ENCODE results near the gene TTC16.
A peak's percentile ranks its signal among the peaks of the same experiment; 100 is the strongest.
"Not testable (repeated sequence)": the region's sequence is repeated elsewhere in the genome, so short reads cannot be mapped to it uniquely, and the experiment has no call there.

The TTC16 gene

GRCh38 chr9:127755061-127756060 is 39.5 kb downstream of the TTC16 start:
- DNase-seq (ENCODE audit: low read depth): no peak
- no peak overlapping the region for H3K4me3 ChIP-seq (ENCODE audit: low read depth, low read length)
- TF ChIP-seq MYC (IDR thresholded peaks at IDR 0.05; ENCODE audit: low read depth, low read length): no peak
- no peak for TF ChIP-seq MAX (IDR thresholded peaks at IDR 0.05; ENCODE audit: low read depth, low read length)
- TF ChIP-seq CTCF (IDR thresholded peaks at IDR 0.05; ENCODE audit: low read depth, low read length): no peak
- TF ChIP-seq POLR2A (IDR thresholded peaks at IDR 0.05; ENCODE audit: extremely low read depth, insufficient read length): no peak

GRCh38 chr9:127756233-127756632 is 40.4 kb downstream of the TTC16 start:
- no peak for TF ChIP-seq POLR2A (IDR thresholded peaks at IDR 0.05; ENCODE audit: extremely low read depth, insufficient read length)
- DNase-seq (ENCODE audit: low read depth): no peak
- H3K4me3 ChIP-seq (ENCODE audit: low read depth, low read length): no peak overlapping the region

- not testable (repeated sequence) for H3K4me3 ChIP-seq (ENCODE audit: low read depth, low read length); DNase-seq (ENCODE audit: low read depth)
Measured at GRCh38 chr9:127756776-127757175, 40.9 kb downstream of the TTC16 start.

- H3K4me3 ChIP-seq (ENCODE audit: low read depth, low read length): no peak overlapping the region
- TF ChIP-seq MYC (IDR thresholded peaks at IDR 0.05; ENCODE audit: low read depth, low read length) (no peak), CTCF (IDR thresholded peaks at IDR 0.05; ENCODE audit: low read depth, low read length) (no peak), MAX (IDR thresholded peaks at IDR 0.05; ENCODE audit: low read depth, low read length) (no peak), POLR2A (IDR thresholded peaks at IDR 0.05; ENCODE audit: extremely low read depth, insufficient read length) (no peak)
- peak; percentile 15 for DNase-seq (ENCODE audit: low read depth)
Measured at GRCh38 chr9:127758843-127759242, 43.0 kb downstream of the TTC16 start.

GRCh38 chr9:127761061-127761460 is 45.2 kb downstream of the TTC16 start:
- DNase-seq (ENCODE audit: low read depth): no peak
- H3K4me3 ChIP-seq (ENCODE audit: low read depth, low read length): no peak overlapping the region
- TF ChIP-seq MYC (IDR thresholded peaks at IDR 0.05; ENCODE audit: low read depth, low read length) (no peak), MAX (IDR thresholded peaks at IDR 0.05; ENCODE audit: low read depth, low read length) (no peak), CTCF (IDR thresholded peaks at IDR 0.05; ENCODE audit: low read depth, low read length) (no peak), POLR2A (IDR thresholded peaks at IDR 0.05; ENCODE audit: extremely low read depth, insufficient read length) (no peak)

GRCh38 chr9:127761491-127761956 is 45.6 kb downstream of the TTC16 start:
- TF ChIP-seq MYC (IDR thresholded peaks at IDR 0.05; ENCODE audit: low read depth, low read length) (no peak), MAX (IDR thresholded peaks at IDR 0.05; ENCODE audit: low read depth, low read length) (no peak), POLR2A (IDR thresholded peaks at IDR 0.05; ENCODE audit: extremely low read depth, insufficient read length) (no peak), CTCF (IDR thresholded peaks at IDR 0.05; ENCODE audit: low read depth, low read length) (no peak)
- no peak for DNase-seq (ENCODE audit: low read depth)

More at GRCh38 chr9:127761491-127761956, 45.6 kb downstream of the TTC16 start:
- no peak overlapping the region for H3K4me3 ChIP-seq (ENCODE audit: low read depth, low read length)

Measured in NB4 (cell line).